CD4-positive, CD25-positive, alpha-beta regulatory T cell (primary cell): Measurements from ENCODE around the gene ULK1. TPM values are rescaled to one million over a fixed set of nuclear protein-coding genes. Genes with fewer than 3 reads are reported as not detected.

ENCODE experiments used
- ATAC-seq, 2 donors: fragments of 150-1000 bp; cut with Tn5 transposase; one replicate each; pipeline ENCODE4 v1.10.0; 2021; ENCODE audit warnings: low read depth in 2 of 2, moderate number of reproducible peaks in 2 of 2, moderate library complexity in 1 of 2
- DNase-seq, 3 donors: peaks; one replicate each; pipeline versions ENCODE4 v3.0.0 to v3.0.0-alpha.2; 2012 to 2022; ENCODE audit warnings: mixed read lengths in 1 of 3
- H3K27ac ChIP-seq: one replicate; pipeline ENCODE4 v1.7.0; 2013; ENCODE audit warnings: mild to moderate bottlenecking, low read length; ENCODE audit not compliant: insufficient read depth, poor library complexity, severe bottlenecking
- H3K27me3 ChIP-seq: one replicate; pipeline ENCODE4 v1.7.0; 2013; ENCODE audit warnings: low read length; ENCODE audit not compliant: control insufficient read depth, insufficient read depth
- H3K36me3 ChIP-seq: one replicate; pipeline ENCODE4 v1.7.0; 2013; ENCODE audit warnings: mild to moderate bottlenecking, low read length, moderate library complexity; ENCODE audit not compliant: control insufficient read depth, insufficient read depth
- H3K4me1 ChIP-seq: 2 replicates; pipeline ENCODE4 v1.7.0; 2013; ENCODE audit warnings: mild to moderate bottlenecking, low read length; ENCODE audit not compliant: insufficient read depth, control insufficient read depth, poor library complexity, severe bottlenecking
- H3K4me3 ChIP-seq: one replicate; pipeline ENCODE4 v1.7.0; 2013; ENCODE audit warnings: low read depth, mild to moderate bottlenecking, low read length, moderate library complexity
- H3K9me3 ChIP-seq, 2 experiments: 1 replicate in 1 of 2; 2 replicates in 1 of 2; pipeline ENCODE4 v1.7.0; 2013; ENCODE audit warnings: low read length in 2 of 2, mild to moderate bottlenecking in 1 of 2, moderate library complexity in 1 of 2; ENCODE audit not compliant: control insufficient read depth in 2 of 2
- H3K27ac Mint-ChIP-seq, 3 donors: one replicate each; pipeline ENCODE4 v1.8.0; 2020 to 2022; ENCODE audit warnings: mild to moderate bottlenecking in 3 of 3, mixed read lengths in 3 of 3, moderate library complexity in 2 of 3
- H3K27me3 Mint-ChIP-seq: one replicate; pipeline ENCODE4 v1.8.0; 2022; ENCODE audit warnings: mild to moderate bottlenecking, mixed read lengths
- H3K36me3 Mint-ChIP-seq: one replicate; pipeline ENCODE4 v1.8.0; 2020; ENCODE audit warnings: mixed read lengths
- H3K4me1 Mint-ChIP-seq, 4 donors: one replicate each; pipeline ENCODE4 v1.8.0; 2020 to 2022; ENCODE audit warnings: mixed read lengths in 4 of 4, mild to moderate bottlenecking in 1 of 4
- H3K4me3 Mint-ChIP-seq, 4 donors: one replicate each; pipeline ENCODE4 v1.8.0; 2020 to 2022; ENCODE audit warnings: mild to moderate bottlenecking in 4 of 4, mixed read lengths in 4 of 4, moderate library complexity in 3 of 4
- H3K9me3 Mint-ChIP-seq, 7 donors: one replicate each; pipeline ENCODE4 v1.8.0; 2020 to 2022; ENCODE audit warnings: mixed read lengths in 7 of 7, mild to moderate bottlenecking in 3 of 7, moderate library complexity in 2 of 7
- polyA plus RNA-seq, 4 donors: library from polyadenylated mRNA; unstranded; fragments of 300-500 nt; fragmentation: Illumina TruSeq; gene quantifications; one replicate each; pipeline ENCODE4 v1.2.3, GENCODE V29; 2021
- total RNA-seq: library from RNA; stranded (reverse); gene quantifications from one replicate; pipeline ENCODE4 v1.2.3, GENCODE V29; 2022

The ULK1 gene
- total RNA-seq: 90.0 TPM
- under 1 TPM; 0.20 to 0.48 (median 0.46) TPM for polyA plus RNA-seq

DNA sequence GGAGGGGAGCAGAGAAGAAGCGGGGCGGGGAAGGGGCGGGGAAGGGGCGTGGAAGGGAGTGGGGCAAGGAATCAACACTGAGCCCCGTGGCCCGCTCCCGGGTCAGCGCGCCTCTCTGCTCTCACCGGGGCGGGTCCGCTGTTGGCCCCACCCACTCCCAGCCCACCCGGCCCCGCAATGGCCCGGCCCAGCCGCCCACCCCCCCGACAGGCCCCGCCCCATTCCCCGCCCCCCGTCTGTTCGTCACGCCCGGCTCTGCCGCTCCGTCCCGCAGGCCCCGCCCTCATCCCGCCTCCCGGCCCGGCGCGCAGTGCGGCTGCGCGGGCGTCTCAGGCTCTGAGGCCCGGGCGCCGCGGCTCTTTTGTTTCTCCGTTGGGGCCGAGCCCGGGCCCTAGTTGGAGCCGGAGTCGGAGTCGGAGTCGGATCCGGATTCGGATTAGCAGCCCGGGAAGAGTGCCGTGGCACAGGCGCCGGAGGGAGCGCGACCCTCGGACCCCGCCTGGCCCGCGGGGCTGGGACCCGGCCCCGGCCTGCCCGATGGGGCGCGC is at the start of gene ULK1:
TSS of gene ULK1 (plus strand) at position 310 of the 548 bp plus-strand sequence. CDS start 380 bp downstream, outside the sequence.
- ATAC-seq: peak; percentile 77 to 79
- Histone ChIP-seq H3K9me3 (no peaks in the 10 kb centered on the region), H3K27ac (peak within 1 kb of the TSS; percentile 61), H3K4me1 (peaks cover 18% of the 10 kb centered on the region), H3K27me3 (no peaks in the 10 kb centered on the region), H3K4me3 (peak within 1 kb of the TSS; percentile 37), H3K36me3 (no peaks in the 10 kb centered on the region)
- H3K4me3 Mint-ChIP-seq: peak within 1 kb of the TSS; percentile 88 to 94 (median 93)
- H3K4me1 Mint-ChIP-seq: peaks cover 0 to 28% (median 2%) of the 10 kb centered on the region in 4 donors
- H3K9me3 Mint-ChIP-seq: no peaks in the 10 kb centered on the region
- peak; percentile 86 to 91 (median 88) for DNase-seq
- peak within 1 kb of the TSS in 2 of 3 donors; percentile 81 to 93 for H3K27ac Mint-ChIP-seq
- no peaks in the 10 kb centered on the region for H3K36me3 Mint-ChIP-seq
- H3K27me3 Mint-ChIP-seq: no peaks in the 10 kb centered on the region

GRCh38 chr12:131844656-131845055 is 49.8 kb upstream of the ULK1 start:
- DNase-seq (no peak), ATAC-seq (no peak)
- Mint-ChIP-seq H3K27me3 (no peaks in the 10 kb centered on the region), H3K9me3 (no peaks in the 10 kb centered on the region), H3K4me3 (no peak overlapping the region), H3K4me1 (no peaks in the 10 kb centered on the region), H3K36me3 (no peaks in the 10 kb centered on the region), H3K27ac (no peak overlapping the region)
- H3K4me3 ChIP-seq: no peak overlapping the region
- H3K27ac ChIP-seq: no peak overlapping the region
- H3K9me3 ChIP-seq: no peaks in the 10 kb centered on the region
- no peaks in the 10 kb centered on the region for H3K27me3 ChIP-seq
- no peaks in the 10 kb centered on the region for H3K4me1 ChIP-seq
- no peaks in the 10 kb centered on the region for H3K36me3 ChIP-seq

- Mint-ChIP-seq H3K27me3 (no peaks in the 10 kb centered on the region), H3K27ac (no peak overlapping the region), H3K4me1 (no peaks in the 10 kb centered on the region), H3K4me3 (no peak overlapping the region), H3K9me3 (no peaks in the 10 kb centered on the region), H3K36me3 (no peaks in the 10 kb centered on the region)
- ATAC-seq (no peak), DNase-seq (no peak)
- Histone ChIP-seq H3K27ac (no peak overlapping the region), H3K4me1 (no peaks in the 10 kb centered on the region), H3K27me3 (no peaks in the 10 kb centered on the region), H3K9me3 (no peaks in the 10 kb centered on the region), H3K4me3 (no peak overlapping the region), H3K36me3 (no peaks in the 10 kb centered on the region)
Observed at GRCh38 chr12:131845121-131845520, 49.3 kb upstream of the ULK1 start.

DNA sequence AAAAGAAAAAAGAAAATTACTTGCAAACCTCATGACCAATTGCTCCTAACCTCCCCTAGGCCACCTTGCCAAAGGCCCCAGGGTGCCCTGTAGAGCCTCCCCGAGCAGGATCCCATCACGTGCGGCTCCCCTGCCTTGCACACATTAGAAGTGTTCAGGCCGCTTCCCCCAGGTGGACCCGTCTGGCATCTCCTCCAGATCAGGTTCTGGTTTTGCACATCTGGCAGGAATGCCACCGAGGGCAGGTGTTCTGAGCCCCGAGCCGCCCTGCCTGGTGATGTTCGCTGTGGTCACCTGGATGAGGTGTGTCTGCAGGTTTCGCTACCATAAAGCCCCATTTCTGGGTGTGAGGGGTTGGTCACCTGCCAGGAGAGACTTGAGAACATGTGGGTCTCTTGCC is 47.0 kb upstream of the ULK1 start:
- H3K27ac Mint-ChIP-seq: no peak overlapping the region
- DNase-seq (no peak), ATAC-seq (no peak)
- no peaks in the 10 kb centered on the region for H3K27me3 ChIP-seq
- H3K4me3 ChIP-seq: no peak overlapping the region
- H3K9me3 Mint-ChIP-seq: no peaks in the 10 kb centered on the region
- no peaks in the 10 kb centered on the region for H3K36me3 ChIP-seq
- no peaks in the 10 kb centered on the region for H3K4me1 Mint-ChIP-seq
- H3K9me3 ChIP-seq: no peaks in the 10 kb centered on the region
- no peaks in the 10 kb centered on the region for H3K27me3 Mint-ChIP-seq
- no peaks in the 10 kb centered on the region for H3K4me1 ChIP-seq
- no peaks in the 10 kb centered on the region for H3K36me3 Mint-ChIP-seq
- H3K4me3 Mint-ChIP-seq: no peak overlapping the region
- no peak overlapping the region for H3K27ac ChIP-seq

DNA sequence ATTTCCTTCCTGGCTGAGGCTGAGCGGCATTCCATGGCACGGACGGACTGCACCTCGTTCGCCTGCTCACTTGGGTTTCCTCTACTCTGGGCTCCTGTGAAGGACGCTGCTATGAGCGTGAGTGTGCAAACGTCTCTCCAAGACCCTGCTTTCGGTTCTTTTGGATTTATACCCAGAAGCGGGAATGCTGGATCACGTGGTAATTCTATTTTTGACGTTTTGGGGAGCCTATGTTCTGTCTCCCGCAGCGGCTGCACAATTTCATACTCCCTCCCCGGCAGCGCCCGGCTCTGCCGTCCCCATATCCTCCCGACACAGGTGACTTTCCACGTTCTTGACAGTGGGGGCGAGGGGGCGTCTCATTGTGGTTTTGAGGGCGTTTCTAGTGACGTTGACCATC is 45.7 kb upstream of the ULK1 start:
- Histone ChIP-seq H3K27me3 (no peaks in the 10 kb centered on the region), H3K36me3 (no peaks in the 10 kb centered on the region), H3K27ac (no peak overlapping the region), H3K4me3 (no peak overlapping the region), H3K4me1 (no peaks in the 10 kb centered on the region), H3K9me3 (no peaks in the 10 kb centered on the region)
- Mint-ChIP-seq H3K27ac (peak overlapping the region in 1 of 3 donors; percentile 15), H3K4me1 (no peaks in the 10 kb centered on the region), H3K9me3 (no peaks in the 10 kb centered on the region), H3K36me3 (no peaks in the 10 kb centered on the region), H3K27me3 (no peaks in the 10 kb centered on the region), H3K4me3 (no peak overlapping the region)
- no peak for ATAC-seq
- no peak for DNase-seq

DNA sequence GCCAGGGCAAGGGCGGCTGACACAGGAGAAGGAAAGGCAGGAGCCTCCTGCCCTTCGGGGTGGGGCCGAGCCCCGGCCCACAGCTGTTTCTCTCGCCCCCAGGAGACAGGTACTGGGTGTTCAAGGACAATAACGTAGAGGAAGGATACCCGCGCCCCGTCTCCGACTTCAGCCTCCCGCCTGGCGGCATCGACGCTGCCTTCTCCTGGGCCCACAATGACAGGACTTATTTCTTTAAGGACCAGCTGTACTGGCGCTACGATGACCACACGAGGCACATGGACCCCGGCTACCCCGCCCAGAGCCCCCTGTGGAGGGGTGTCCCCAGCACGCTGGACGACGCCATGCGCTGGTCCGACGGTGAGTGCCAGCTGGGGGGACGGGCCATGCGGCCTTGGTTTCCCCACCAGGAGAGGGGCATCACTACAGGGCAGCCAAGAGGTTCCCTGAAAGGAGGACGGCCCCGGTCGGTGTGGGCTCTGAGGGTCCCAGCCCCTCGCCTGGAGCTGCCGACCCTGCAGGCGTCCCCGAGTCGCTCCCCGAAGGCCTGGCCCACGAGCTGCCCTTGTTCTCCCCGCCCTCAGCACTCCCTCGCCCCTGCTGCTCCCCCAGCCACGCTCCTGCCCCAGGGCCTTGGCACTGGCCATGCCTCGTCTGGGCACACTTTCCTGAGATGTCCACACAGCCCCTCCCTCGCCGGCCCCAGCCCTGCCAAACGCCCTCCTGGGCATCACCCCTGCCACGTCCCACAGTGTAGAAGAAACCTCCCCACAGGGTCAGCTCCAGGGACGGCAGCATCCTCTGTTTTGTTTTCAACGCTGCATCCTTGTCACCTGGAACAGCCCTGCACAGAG is 44.5 kb upstream of the ULK1 start:
- H3K9me3 Mint-ChIP-seq: no peaks in the 10 kb centered on the region
- DNase-seq: no peak
- no peaks in the 10 kb centered on the region for H3K27me3 Mint-ChIP-seq
- H3K36me3 Mint-ChIP-seq: no peaks in the 10 kb centered on the region
- no peaks in the 10 kb centered on the region for H3K9me3 ChIP-seq
- no peak overlapping the region for H3K4me3 Mint-ChIP-seq
- H3K27ac ChIP-seq: no peak overlapping the region
- no peak overlapping the region for H3K4me3 ChIP-seq
- no peak overlapping the region for H3K27ac Mint-ChIP-seq
- no peaks in the 10 kb centered on the region for H3K4me1 ChIP-seq
- no peak for ATAC-seq
- H3K36me3 ChIP-seq: no peaks in the 10 kb centered on the region
- no peaks in the 10 kb centered on the region for H3K27me3 ChIP-seq
- H3K4me1 Mint-ChIP-seq: no peaks in the 10 kb centered on the region

GRCh38 chr12:131850856-131851559 is 43.4 kb upstream of the ULK1 start:
- peaks cover 0 to under 1% (median 0%) of the 10 kb centered on the region in 7 donors for H3K9me3 Mint-ChIP-seq
- ATAC-seq: peak in 1 of 2 donors; percentile 15

More at GRCh38 chr12:131850856-131851559, 43.4 kb upstream of the ULK1 start:
- Mint-ChIP-seq H3K36me3 (no peaks in the 10 kb centered on the region), H3K4me3 (no peak overlapping the region), H3K27me3 (no peaks in the 10 kb centered on the region), H3K4me1 (no peaks in the 10 kb centered on the region), H3K27ac (no peak overlapping the region)
- H3K4me1 ChIP-seq: no peaks in the 10 kb centered on the region
- H3K27me3 ChIP-seq: no peaks in the 10 kb centered on the region
- DNase-seq: peak in 1 of 3 donors; percentile 31
- H3K9me3 ChIP-seq: no peaks in the 10 kb centered on the region
- no peaks in the 10 kb centered on the region for H3K36me3 ChIP-seq
- no peak overlapping the region for H3K27ac ChIP-seq
- H3K4me3 ChIP-seq: no peak overlapping the region
